Neuron (in vitro differentiated cells): ENCODE measurements around the gene ADAMTS2.

Experiments used
- H2AFZ ChIP-seq: one replicate; pipeline ENCODE4 v1.6.1; 2013; ENCODE audit warnings: low read depth, mild to moderate bottlenecking, inconsistent platforms, low read length, moderate library complexity
- H3K27me3 ChIP-seq: one replicate; pipeline ENCODE4 v1.6.1; 2013; ENCODE audit warnings: low read length; ENCODE audit not compliant: insufficient read depth
- H3K36me3 ChIP-seq: one replicate; pipeline ENCODE4 v1.6.1; 2013; ENCODE audit warnings: low read length; ENCODE audit not compliant: insufficient read depth
- H3K4me1 ChIP-seq: one replicate; pipeline ENCODE4 v1.6.1; 2013; ENCODE audit warnings: low read length; ENCODE audit not compliant: insufficient read depth
- H3K4me3 ChIP-seq: 2 replicates; pipeline ENCODE4 v1.5.1; 2013; ENCODE audit warnings: mild to moderate bottlenecking, low read length, moderate library complexity
- H3K9me3 ChIP-seq: one replicate; pipeline ENCODE4 v1.6.1; 2013; ENCODE audit warnings: low read length

Gene ADAMTS2

DNA sequence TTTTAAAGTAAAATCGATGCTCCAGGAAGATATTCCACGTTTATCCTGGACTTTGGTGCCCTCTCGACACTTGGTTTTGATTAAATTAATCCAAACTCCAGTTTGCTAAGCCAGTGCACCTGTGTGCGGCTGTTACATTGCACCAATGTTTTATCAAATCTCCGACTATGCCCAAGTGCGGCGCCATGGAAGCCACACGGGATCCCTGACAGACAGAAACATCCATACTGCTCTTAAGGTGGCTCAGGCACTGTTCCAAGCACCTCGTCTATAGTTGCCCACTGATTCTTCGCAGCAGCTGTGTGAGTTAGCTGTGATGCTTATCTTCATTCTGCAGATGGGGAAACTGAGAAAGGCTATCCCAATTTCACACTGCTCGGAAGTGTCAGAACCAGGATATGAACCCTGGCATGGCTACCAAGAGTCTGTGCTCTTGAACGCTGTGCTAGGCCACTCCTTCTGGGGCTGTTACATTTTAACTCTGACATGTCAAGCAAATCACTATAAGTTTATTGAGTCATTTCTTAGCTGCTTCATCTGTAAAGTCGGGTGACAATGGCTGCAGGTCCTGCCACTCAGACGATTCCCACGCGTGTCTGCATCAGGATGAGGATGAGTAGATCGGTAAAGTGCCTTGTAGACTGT lies 113.0 kb downstream of the ADAMTS2 start:
- Histone ChIP-seq H3K4me1 (no peaks in the 10 kb centered on the region), H3K9me3 (no peaks in the 10 kb centered on the region), H3K4me3 (no peak overlapping the region), H3K36me3 (no peaks in the 10 kb centered on the region), H3K27me3 (no peaks in the 10 kb centered on the region), H2AFZ (no peak overlapping the region)

DNA sequence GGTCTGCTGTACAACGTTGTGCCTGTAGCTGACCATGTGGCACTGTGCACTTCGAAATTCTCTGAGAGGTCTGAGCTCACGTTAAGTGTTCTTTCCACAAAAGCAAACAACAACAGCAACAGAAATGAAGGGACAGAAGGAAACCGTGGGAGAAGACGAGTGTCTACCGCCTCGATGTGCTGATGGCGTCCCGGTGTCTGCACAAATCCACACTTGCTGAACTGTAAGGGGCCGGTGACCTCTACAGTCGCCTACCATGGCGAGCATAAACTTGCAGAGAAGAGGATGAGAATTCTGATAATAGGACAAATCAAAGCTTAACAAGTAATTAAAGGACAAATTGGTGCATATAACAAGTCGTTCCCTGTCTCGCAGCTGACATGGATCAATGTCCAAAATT lies 114.0 kb downstream of the ADAMTS2 start:
- no peaks in the 10 kb centered on the region for H3K9me3 ChIP-seq
- no peak overlapping the region for H3K4me3 ChIP-seq

DNA sequence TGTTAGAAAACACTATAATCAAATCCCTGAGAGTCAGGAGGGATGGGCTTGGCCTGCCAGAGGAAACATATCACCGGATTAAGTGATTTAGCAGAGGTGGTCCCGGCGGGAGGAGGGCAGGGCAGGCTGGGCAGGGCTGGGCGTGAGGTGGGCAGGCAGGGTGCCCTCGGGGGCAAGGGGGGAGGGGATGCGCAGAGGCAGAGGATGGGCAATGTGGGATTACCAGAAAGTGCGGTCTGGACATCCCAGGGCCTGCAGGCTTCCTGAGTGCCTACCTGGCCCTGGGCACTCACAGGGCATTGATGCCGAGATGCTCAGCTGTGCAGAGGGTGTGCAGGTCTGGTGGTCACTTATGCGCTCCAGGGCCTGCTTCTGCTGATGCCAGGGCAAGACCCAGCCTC lies 115.2 kb downstream of the ADAMTS2 start:
- Histone ChIP-seq H3K9me3 (no peaks in the 10 kb centered on the region), H3K4me1 (no peaks in the 10 kb centered on the region), H3K27me3 (no peaks in the 10 kb centered on the region), H2AFZ (no peak overlapping the region), H3K36me3 (no peaks in the 10 kb centered on the region), H3K4me3 (no peak overlapping the region)

More for the DNA sequence above, 114.0 kb downstream of the ADAMTS2 start:
- Histone ChIP-seq H2AFZ (no peak overlapping the region), H3K36me3 (no peaks in the 10 kb centered on the region), H3K4me1 (no peaks in the 10 kb centered on the region), H3K27me3 (no peaks in the 10 kb centered on the region)

DNA sequence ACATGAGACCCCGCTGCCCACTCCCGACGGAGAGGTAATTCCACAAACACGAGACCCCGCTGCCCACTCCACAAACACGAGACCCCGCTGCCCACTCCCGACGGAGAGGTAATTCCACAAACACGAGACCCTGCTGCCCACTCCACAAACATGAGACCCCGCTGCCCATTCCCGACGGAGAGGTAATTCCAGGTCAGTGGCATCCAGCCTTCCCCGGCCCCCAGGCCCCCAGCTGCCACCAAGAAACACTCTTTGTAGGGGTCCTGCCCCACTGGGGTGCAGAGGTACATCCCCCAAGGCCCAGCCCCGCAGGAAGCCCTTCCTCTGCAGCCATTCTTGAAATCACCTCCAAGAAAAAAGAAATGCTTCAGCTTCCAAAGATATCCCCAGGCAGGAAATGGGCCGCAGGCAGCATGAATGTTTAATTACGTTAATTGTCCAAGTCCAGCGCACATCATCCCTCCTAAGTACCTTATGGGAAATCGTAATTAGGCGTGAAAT lies 115.9 kb downstream of the ADAMTS2 start:
- peaks cover 3% of the 10 kb centered on the region for H3K9me3 ChIP-seq
- H3K4me3 ChIP-seq, result no peak overlapping the region
- H2AFZ ChIP-seq, result no peak overlapping the region
- no peaks in the 10 kb centered on the region for H3K4me1 ChIP-seq
- no peaks in the 10 kb centered on the region for H3K27me3 ChIP-seq
- H3K36me3 ChIP-seq, result no peaks in the 10 kb centered on the region

DNA sequence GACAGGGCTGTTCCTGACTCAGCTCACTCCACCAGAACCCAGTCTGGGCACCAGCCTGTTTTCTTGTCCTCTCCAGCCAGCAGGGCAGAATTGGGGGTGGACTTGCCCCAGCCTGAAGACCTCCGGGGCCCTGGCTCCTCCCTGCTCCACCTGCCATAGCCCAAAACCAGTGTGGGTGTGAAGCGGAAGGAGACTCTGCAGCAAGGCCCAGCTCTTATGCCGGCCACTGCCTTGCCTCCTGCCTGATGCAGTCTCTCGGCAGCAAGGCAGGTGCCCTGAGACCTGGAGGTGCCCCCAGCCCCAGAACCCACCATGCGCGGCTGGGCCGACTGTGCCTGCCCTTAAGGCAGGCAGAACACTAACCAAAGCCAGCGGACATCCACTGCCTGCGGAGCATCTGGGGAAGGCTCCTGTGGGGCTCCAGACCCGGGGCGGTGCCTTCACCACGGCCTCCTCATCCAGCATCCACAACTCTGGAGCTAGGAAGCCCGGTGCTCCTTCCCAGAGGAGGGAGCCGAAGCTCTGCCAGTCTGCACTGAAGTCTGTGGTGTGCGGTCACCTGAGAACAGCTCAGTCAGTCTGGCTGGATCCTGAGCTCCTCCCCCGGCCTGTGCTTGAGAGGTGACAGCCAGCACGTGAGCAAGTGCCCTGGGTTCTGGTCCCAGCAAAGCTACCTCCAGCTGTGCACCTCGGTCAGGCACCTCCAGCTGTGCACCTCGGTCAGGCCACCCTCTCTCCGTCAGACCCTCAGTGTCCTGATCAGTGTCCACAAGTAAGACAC lies 116.7 kb downstream of the ADAMTS2 start:
- Histone ChIP-seq H2AFZ (no peak overlapping the region), H3K9me3 (peaks cover 5% of the 10 kb centered on the region), H3K36me3 (no peaks in the 10 kb centered on the region), H3K27me3 (no peaks in the 10 kb centered on the region), H3K4me3 (no peak overlapping the region), H3K4me1 (no peaks in the 10 kb centered on the region)

DNA sequence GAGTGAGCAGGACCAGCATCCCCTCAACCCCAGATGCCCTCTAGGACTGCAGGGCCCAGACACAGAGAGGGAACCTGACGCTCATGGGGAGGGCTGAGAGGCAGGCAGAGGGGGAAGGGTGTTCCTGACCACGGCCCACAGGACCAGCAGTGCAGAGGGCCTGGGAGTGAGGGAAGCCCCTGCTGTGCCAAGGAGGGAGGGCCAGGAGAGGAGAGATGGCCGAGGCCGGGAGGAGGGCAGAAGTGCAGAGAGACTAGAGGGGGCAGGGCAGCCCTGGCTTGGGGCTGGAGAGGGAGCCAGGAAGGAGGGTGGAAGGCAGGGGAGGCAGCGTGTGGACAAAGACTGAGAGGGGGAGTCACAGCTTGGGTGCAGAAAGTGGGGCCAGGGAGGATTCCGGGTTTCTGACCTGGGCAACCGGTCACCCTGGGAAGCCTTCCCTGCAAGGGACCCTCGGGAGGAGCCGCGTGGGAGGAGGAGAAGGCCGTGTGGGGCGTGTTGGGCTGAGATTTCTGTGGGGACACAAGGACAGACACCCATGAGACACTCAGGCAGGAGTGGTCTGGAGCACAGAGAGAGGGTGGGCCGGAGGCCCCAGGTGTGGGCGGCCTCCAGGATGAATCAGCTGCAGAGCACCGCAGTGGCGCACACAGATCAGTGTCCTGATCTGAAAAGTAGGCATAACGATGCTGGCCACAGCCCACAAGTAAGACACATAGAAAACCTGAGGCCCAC lies 117.5 kb downstream of the ADAMTS2 start:
- Histone ChIP-seq H3K36me3 (no peaks in the 10 kb centered on the region), H3K4me3 (no peak overlapping the region), H3K9me3 (peaks cover 10% of the 10 kb centered on the region), H3K4me1 (no peaks in the 10 kb centered on the region), H2AFZ (no peak overlapping the region), H3K27me3 (no peaks in the 10 kb centered on the region)

DNA sequence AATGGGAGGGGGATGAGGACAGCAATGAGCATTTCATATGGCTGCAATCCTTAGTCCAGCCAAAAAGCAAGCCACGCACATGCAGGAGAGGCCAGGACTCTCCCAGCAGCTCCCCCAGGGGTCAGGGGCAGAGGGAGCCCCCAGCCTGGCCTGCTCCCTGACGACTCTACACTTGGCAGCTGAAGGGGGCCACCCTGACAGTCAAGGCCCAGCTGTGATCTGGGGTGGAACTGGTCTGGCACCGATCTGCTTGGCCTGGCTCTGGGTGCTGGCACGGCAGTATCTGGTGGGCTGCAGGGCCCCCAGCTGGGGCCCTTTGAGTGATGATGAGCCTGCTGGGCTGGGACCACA lies 118.1 kb downstream of the ADAMTS2 start:
- no peaks in the 10 kb centered on the region for H3K27me3 ChIP-seq
- no peaks in the 10 kb centered on the region for H3K4me1 ChIP-seq
- no peak overlapping the region for H2AFZ ChIP-seq
- H3K4me3 ChIP-seq, result no peak overlapping the region
- H3K36me3 ChIP-seq, result no peaks in the 10 kb centered on the region
- peaks cover 10% of the 10 kb centered on the region for H3K9me3 ChIP-seq

DNA sequence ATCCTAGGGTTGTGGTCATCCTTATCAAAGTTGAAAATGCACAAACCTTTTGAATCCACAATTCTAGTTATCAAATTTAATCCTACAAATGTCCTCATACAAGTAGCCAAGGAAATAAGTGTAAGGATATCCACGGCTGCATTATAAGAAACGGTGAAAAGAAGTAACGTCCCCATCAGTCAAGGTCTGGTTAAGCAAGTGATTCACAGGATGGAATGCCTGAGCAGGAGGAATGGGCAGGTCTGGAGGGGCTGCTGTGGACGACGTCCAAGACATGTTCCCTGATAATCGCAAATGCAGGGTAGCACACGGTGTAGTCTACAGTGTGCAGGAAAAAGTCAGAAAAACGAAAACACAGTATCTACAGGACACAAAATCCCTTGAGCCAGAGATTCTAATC lies 118.6 kb downstream of the ADAMTS2 start:
- Histone ChIP-seq H3K27me3 (no peaks in the 10 kb centered on the region), H2AFZ (no peak overlapping the region), H3K9me3 (peaks cover 10% of the 10 kb centered on the region), H3K4me3 (no peak overlapping the region), H3K4me1 (no peaks in the 10 kb centered on the region), H3K36me3 (no peaks in the 10 kb centered on the region)

DNA sequence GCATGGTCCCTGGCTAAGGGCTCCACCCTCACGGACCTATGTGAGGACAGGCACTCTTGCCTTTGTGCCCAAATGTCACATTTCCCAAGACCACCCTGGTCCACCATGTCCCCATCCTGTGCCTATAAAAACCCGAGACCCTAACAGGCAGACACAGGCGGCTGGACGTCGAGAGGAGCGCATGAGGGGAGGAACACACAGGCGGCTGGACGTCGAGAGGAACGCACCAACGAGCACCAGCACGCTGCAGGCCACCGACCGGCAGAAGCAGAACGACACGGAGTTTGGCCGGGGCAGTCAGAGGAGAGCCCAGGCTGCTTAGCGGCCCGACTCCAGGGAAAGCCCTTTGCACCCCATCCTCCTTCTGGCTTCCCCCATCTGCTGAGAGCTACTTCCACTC lies 119.9 kb downstream of the ADAMTS2 start:
- peaks cover 10% of the 10 kb centered on the region for H3K9me3 ChIP-seq
- no peak overlapping the region for H2AFZ ChIP-seq
- H3K27me3 ChIP-seq, result no peaks in the 10 kb centered on the region
- H3K4me3 ChIP-seq, result no peak overlapping the region
- H3K4me1 ChIP-seq, result no peaks in the 10 kb centered on the region
- H3K36me3 ChIP-seq, result no peaks in the 10 kb centered on the region

DNA sequence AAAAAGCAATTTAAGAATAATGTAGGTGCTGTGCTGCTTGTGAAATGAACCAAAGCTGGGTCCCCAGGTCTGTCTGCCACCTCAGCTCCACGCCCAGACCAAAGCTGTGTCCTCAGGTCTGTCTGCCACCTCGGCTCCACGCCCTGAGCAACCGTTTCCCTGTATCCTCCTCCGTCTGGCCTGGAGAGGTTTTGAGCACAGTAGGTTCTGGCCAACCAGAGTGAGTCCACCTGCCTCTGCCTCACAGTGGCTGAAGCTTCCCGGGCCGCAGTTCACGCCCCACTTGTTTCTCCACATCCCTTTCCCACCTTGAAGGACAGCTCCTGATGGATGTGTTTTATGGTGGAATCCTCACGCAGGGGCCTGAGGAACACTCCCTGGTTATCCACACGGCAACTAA lies 120.5 kb downstream of the ADAMTS2 start:
- H3K36me3 ChIP-seq, result no peaks in the 10 kb centered on the region
- H3K27me3 ChIP-seq, result no peaks in the 10 kb centered on the region
- H3K4me1 ChIP-seq, result no peaks in the 10 kb centered on the region
- peaks cover 10% of the 10 kb centered on the region for H3K9me3 ChIP-seq
- no peak overlapping the region for H2AFZ ChIP-seq
- no peak overlapping the region for H3K4me3 ChIP-seq

DNA sequence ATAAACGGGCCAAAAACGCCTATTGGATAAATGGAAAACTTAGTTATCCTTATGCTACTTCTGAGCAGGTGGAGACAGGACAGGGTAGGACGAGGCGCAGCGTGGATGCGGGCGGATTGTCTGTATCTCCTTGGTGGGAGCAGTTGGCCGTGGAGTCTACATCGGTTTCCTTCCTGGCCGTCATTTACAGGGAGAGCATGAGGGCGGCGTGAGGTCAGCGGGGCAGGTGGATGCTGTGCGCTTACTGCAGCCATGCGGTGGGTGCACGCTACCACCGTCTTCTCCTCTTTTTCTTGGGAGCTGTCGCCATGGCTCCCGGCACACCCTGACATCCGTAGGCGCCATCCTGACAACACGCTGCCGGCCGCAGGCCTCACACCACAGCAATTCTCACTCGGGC lies 121.3 kb downstream of the ADAMTS2 start:
- no peak overlapping the region for H2AFZ ChIP-seq
- H3K4me1 ChIP-seq, result no peaks in the 10 kb centered on the region
- H3K9me3 ChIP-seq, result peaks cover 10% of the 10 kb centered on the region
- H3K36me3 ChIP-seq, result no peaks in the 10 kb centered on the region
- H3K27me3 ChIP-seq, result no peaks in the 10 kb centered on the region
- no peak overlapping the region for H3K4me3 ChIP-seq

DNA sequence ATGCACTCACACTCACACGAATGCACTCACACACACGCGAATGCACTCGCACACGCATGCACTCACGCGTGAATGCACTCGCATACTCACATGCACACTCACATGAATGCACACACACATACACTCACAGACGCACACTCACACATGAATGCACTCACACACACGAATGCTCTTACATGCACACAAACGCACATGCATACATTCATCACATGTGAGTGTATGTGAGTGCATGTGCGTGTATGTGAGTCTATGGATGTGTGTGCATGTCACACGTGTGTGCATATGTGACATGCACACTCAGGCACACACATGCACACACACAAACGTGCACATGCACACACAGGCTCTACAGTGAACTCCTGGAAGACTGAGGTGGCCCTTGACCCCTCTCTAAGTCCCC lies 121.7 kb downstream of the ADAMTS2 start:
- H3K4me3 ChIP-seq, result no peak overlapping the region
- H2AFZ ChIP-seq, result no peak overlapping the region
- H3K36me3 ChIP-seq, result no peaks in the 10 kb centered on the region
- no peaks in the 10 kb centered on the region for H3K27me3 ChIP-seq
- H3K9me3 ChIP-seq, result peaks cover 10% of the 10 kb centered on the region
- no peaks in the 10 kb centered on the region for H3K4me1 ChIP-seq

DNA sequence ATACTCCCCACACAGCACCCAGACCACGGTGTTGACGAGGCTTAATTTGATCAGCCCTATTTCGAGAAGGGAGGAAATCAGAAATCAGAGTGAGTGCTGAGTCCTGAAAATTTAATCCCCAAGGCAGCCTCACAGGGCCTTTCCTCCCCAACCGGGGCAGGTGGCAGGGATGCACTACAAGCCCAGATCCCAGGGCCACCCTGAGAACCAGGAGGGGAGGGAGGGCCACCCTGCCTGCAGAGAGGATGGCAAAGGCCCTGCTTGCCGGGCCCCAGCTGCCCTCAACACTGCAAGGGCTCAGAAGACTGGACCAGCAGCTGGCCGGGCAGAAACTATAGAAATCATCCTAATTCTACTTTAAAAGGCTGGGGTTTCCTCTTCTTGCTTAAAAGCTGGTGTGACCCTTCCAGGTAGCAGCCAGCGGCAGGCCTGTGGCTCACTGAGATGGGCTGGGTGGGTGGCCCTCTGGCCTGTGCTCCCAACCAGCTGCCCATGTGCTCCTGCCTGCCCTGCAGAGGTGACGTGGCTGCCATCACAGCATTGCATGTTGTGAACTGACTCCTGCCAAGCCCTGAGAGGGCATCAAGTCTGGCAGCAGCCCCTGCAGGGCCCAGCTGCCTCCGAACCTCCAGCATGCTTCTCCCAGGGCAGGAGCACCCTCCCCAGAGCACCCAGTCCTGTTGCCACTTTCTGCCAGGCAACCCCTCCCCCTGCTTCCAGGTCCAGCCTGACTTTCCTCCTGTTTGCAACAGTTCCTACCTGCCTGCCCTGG lies 122.8 kb downstream of the ADAMTS2 start:
- Histone ChIP-seq H3K36me3 (no peaks in the 10 kb centered on the region), H3K27me3 (no peaks in the 10 kb centered on the region), H3K9me3 (peaks cover 10% of the 10 kb centered on the region), H2AFZ (no peak overlapping the region), H3K4me3 (no peak overlapping the region), H3K4me1 (no peaks in the 10 kb centered on the region)
